Loucy (cell line): ENCODE measurements around the gene RALB.

Experiments
- EZH2phosphoT487 ChIP-seq: fragments of 200-600 bp; IDR thresholded peaks from 2 replicates; pipeline ENCODE4 v1.6.1; 2018; ENCODE audit warnings: antibody characterized with exemption, mild to moderate bottlenecking, moderate library complexity, borderline replicate concordance
- TF ChIP-seq, protein P1 (sequence below): fragments of 200-600 bp; sonication (generic); conservative IDR thresholded peaks from 2 replicates; pipeline ENCODE4 v1.5.1; 2014; ENCODE audit warnings: mild to moderate bottlenecking, antibody characterized with exemption, low read length

DNA sequence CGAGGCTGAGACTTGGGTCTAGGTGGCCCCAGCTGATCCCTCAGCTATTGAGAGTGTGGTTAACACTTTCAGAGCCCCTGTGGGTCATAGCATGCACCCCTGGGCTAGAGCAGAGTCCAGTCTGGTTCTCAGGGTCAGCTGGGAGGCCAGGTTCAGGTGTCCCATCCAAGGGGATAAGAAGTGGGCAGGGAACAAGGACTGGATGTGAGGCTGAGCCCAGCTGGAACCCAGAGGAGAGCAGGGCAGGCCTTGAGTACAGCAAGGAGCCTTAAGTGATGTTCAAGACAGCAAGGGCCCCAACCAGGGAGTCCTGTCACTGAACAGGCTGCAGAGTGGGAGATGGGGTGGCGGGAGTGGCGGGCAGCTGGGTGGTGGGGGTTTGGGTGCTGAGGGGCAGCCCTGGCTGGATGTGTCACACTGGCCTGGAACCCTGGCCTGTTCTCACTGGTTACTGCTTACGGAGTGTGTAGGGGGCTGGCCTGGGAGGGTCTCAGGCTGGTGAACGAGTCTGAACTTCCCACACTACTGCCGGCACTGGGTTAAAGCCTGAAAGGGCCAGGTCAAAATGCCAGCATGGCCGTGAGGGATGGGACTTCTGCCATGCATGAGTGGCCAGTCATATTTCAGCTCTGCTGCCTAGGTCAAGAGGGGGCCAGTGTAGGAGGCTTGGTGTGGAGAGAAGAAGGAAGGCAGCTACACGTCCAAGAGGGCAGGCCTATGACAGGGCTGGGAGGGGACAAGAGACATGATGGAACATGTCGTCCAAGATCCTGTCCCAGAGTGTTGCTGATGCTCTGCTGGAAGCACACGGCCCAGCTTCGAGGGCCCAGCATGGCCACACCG lies 43.0 kb upstream of the RALB start:
- TF ChIP-seq, protein P1, sequence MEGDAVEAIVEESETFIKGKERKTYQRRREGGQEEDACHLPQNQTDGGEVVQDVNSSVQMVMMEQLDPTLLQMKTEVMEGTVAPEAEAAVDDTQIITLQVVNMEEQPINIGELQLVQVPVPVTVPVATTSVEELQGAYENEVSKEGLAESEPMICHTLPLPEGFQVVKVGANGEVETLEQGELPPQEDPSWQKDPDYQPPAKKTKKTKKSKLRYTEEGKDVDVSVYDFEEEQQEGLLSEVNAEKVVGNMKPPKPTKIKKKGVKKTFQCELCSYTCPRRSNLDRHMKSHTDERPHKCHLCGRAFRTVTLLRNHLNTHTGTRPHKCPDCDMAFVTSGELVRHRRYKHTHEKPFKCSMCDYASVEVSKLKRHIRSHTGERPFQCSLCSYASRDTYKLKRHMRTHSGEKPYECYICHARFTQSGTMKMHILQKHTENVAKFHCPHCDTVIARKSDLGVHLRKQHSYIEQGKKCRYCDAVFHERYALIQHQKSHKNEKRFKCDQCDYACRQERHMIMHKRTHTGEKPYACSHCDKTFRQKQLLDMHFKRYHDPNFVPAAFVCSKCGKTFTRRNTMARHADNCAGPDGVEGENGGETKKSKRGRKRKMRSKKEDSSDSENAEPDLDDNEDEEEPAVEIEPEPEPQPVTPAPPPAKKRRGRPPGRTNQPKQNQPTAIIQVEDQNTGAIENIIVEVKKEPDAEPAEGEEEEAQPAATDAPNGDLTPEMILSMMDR: no peak
- no peak for TF ChIP-seq EZH2phosphoT487
